Prostate gland (tissue), 2 donors: ENCODE measurements around the gene ZBTB26. TPM values are rescaled to one million over a fixed set of nuclear protein-coding genes. Genes with fewer than 3 reads are reported as not detected.

Source experiments
- DNase-seq: peaks from one replicate; pipeline ENCODE4 v3.0.0-alpha.2; 2019; ENCODE audit warnings: low spot score
- H3K27ac ChIP-seq, 2 donors: fragments of 200-600 bp; sonication (generic); 2 replicates each; pipeline ENCODE4 v1.5.1; 2017 to 2019
- H3K27me3 ChIP-seq: fragments of 200-600 bp; sonication (generic); replicated peaks from 2 replicates; pipeline ENCODE4 v1.5.1; 2019; ENCODE audit not compliant: insufficient read depth
- H3K36me3 ChIP-seq, 2 donors: fragments of 200-600 bp; sonication (generic); 1 replicate in 1 of 2; 2 replicates in 1 of 2; pipeline versions ENCODE4 v1.5.1 to v1.8.1; 2017 to 2019
- H3K4me1 ChIP-seq: fragments of 200-600 bp; sonication (generic); replicated peaks from 2 replicates; pipeline ENCODE4 v1.5.1; 2019
- H3K4me3 ChIP-seq, 2 donors: fragments of 200-600 bp; sonication (generic); 2 replicates each; pipeline ENCODE4 v1.5.1; 2017 to 2019
- H3K9me3 ChIP-seq: fragments of 200-600 bp; sonication (generic); 2 replicates; pipeline ENCODE4 v1.5.1; 2017
- POLR2A ChIP-seq: fragments of 450-650 bp; IDR thresholded peaks from one replicate; pipeline ENCODE4 v1.6.1; 2016; ENCODE audit warnings: antibody characterized with exemption, mild to moderate bottlenecking
- POLR2AphosphoS5 ChIP-seq: sonication (generic); formaldehyde crosslinking; IDR thresholded peaks from one replicate; pipeline ENCODE4 v1.6.1; 2017; ENCODE audit warnings: antibody characterized with exemption
- WGBS: methylation state at CpG from one replicate; pipeline ENCODE4 v1.1.5; 2018; 5-methylcytosine and 5-hydroxymethylcytosine counted together
- intact Hi-C: fragments of 100-400 bp; cut with DNase I; formaldehyde crosslinking; loops from one replicate; pipeline ENCODE4 v1.14.2; 2022
- total RNA-seq, 2 donors: library from RNA; depleted of rRNA; stranded (reverse); fragments of >200 nt; gene quantifications; one replicate each; pipeline ENCODE4 v1.1.0, GENCODE V29; 2016
- TF ChIP-seq, protein P1 (sequence below), 4 experiments: fragments of 200-600 bp in 2 of 4; fragments of 450-650 bp in 2 of 4; sonication (generic) in 2 of 4; IDR thresholded peaks; 1 replicate in 3 of 4; 2 replicates in 1 of 4; pipeline ENCODE4 v1.5.1; 2016 to 2019; ENCODE audit warnings: antibody characterized with exemption in 4 of 4, mild to moderate bottlenecking in 2 of 4, moderate library complexity in 2 of 4

The ZBTB26 gene
- total RNA-seq, 2 donors from 2014 or later, result 5.6 to 10.5 TPM

DNA sequence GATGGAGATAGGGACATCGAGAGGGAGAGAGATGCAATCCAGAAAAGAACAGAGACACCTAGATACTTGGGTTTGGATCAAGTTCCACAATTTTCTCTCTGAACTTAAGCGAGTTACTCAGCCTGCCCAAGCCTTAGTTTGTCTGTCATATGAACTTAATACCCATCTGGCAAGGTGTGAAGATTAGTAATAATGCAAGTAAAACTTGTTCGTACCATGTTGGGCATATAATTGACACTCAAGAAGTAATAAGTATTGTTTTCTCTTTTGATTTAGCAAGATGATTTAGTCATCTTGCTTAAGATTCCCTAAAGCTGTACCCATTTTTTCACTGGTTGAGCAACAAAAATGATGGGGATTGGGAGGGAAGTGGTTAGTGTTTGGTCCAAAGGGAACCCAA lies 17.0 kb upstream of the ZBTB26 start:
- Histone ChIP-seq H3K27ac (peak overlapping the region; percentile 7 to 13), H3K36me3 (no peaks in the 10 kb centered on the region), H3K4me3 (no peak overlapping the region), H3K27me3 (no peaks in the 10 kb centered on the region), H3K4me1 (peaks cover 12% of the 10 kb centered on the region), H3K9me3 (no peaks in the 10 kb centered on the region)
- DNase-seq, result no peak
- intact Hi-C loops, result no loop called here
- 36% methylated on average over 3 of the region's 3 CpGs for WGBS
- TF ChIP-seq POLR2AphosphoS5 (no peak), POLR2A (no peak)
- TF ChIP-seq, protein P1, sequence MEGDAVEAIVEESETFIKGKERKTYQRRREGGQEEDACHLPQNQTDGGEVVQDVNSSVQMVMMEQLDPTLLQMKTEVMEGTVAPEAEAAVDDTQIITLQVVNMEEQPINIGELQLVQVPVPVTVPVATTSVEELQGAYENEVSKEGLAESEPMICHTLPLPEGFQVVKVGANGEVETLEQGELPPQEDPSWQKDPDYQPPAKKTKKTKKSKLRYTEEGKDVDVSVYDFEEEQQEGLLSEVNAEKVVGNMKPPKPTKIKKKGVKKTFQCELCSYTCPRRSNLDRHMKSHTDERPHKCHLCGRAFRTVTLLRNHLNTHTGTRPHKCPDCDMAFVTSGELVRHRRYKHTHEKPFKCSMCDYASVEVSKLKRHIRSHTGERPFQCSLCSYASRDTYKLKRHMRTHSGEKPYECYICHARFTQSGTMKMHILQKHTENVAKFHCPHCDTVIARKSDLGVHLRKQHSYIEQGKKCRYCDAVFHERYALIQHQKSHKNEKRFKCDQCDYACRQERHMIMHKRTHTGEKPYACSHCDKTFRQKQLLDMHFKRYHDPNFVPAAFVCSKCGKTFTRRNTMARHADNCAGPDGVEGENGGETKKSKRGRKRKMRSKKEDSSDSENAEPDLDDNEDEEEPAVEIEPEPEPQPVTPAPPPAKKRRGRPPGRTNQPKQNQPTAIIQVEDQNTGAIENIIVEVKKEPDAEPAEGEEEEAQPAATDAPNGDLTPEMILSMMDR (IDR thresholded peaks at IDR 0.05), result no peak

DNA sequence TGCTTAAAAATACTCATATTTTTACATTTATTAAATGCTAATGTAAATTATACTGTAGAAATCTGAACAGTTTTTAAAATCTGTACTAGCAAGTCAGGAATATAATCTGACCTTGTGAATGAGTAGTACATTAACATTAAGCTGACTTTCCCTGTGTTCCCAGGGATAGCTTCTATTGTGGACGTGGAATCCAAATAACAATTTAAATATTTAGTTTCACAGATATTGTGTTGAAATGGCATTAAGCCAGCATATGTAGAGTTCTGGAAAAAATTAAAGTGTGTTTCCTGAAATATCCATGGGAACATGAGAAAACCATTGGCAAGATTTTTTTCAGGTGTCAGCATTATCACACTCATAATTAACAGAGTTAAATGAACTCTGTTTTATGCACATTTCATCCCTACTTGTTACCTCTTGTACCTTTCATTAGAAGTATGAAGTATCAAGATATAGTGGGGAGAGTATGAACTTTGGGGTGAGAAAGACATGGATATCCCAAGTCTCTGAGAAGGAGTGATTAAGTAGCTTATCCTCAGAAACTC lies 15.2 kb upstream of the ZBTB26 start:
- Histone ChIP-seq H3K27me3 (no peaks in the 10 kb centered on the region), H3K4me1 (peaks cover 12% of the 10 kb centered on the region), H3K27ac (no peak overlapping the region), H3K4me3 (no peak overlapping the region), H3K9me3 (no peaks in the 10 kb centered on the region), H3K36me3 (no peaks in the 10 kb centered on the region)
- DNase-seq, result no peak
- WGBS, result 66% methylated on average over 1 of the region's 1 CpG
- TF ChIP-seq, protein P1 (IDR thresholded peaks at IDR 0.05), result no peak
- TF ChIP-seq POLR2A (no peak), POLR2AphosphoS5 (no peak)
- intact Hi-C loops, result no loop called here

DNA sequence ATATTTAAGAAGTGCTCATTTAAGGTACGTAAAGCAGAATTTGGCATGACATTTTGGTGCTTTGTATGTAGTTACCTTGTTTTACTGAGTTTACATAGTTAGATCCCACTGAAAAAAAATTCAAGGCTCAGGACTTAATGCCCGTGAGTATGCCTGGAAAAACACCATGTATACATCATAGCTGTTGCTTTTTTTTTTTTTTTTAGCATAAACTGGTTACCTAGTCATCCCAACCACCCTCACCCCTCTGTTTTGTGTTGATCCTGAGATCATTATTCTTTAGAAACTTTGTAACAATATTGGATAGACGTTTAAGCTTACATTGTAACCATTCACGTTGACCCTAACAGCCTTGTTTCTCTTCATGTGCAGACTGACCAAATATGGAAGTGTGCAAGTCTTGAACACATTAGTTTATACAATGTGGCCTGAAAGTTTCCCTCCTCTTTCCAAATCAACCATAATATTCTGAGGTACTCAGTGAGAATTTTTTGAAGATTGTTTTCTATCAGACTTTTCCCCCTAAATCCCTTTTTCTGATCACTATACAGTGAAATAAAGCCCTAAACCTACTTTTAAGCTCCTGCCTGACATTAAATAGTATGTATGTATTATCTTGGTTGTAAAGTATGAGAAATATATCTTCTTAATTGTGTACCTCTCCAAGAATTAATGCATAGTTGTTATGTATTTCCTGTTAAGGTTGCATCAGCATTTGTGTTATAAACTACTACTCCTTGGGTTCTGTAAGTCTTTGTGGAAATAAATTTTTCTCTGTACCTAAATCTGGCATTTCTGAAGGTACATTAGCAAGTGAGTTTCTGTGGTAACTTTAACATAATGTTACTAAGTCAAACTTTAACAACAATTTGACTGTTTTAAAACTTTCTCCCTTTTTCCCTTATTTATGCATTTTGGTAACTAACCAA lies 13.9 kb upstream of the ZBTB26 start:
- intact Hi-C loops, result loop anchor here (5.0 kb wide), 1 partner anchor 38 kb away; the partner anchor contains the start of gene RC3H2
- H3K4me1 ChIP-seq, result peaks cover 15% of the 10 kb centered on the region
- DNase-seq, result no peak
- no peaks in the 10 kb centered on the region for H3K9me3 ChIP-seq
- H3K27me3 ChIP-seq, result no peaks in the 10 kb centered on the region
- TF ChIP-seq, protein P1 (IDR thresholded peaks at IDR 0.05), result no peak
- no peak for TF ChIP-seq POLR2A
- no peak for TF ChIP-seq POLR2AphosphoS5
- H3K36me3 ChIP-seq, result no peaks in the 10 kb centered on the region
- H3K27ac ChIP-seq, result no peak overlapping the region
- 54% methylated on average over 4 of the region's 4 CpGs for WGBS
- no peak overlapping the region for H3K4me3 ChIP-seq

DNA sequence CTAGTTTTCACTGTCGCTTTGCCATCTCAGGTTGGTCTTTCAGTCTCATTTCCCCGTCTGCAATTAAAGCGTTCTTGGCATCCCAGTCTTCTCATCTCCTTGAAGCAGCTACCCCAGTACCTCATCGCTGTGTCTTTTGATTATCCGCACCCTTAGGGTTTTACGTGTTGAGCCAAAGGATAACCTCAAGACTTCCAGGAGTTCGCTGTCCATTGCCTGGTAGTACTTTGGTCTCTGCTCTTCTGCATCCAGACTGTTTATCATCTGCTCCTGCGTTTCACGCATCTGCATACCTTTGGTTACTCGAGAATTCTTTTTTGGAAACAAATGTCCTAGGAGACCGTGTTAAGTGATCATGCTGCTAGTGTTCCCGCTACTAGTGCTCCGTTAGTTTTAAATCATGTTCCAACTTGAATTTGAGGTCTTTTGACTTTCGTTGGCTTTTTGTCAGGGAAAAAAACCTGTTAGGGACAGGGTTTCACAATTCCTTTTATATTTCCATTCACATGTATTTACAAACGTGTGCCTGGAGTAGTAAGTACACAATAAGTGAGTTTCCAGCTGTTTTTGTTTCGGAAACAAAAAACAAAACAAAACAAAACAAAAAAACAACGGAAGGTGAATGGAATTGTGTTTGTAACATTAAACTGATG lies 10.4 kb upstream of the ZBTB26 start:
- DNase-seq, result peak; percentile 37
- peak overlapping the region; percentile 98 to 99 for H3K27ac ChIP-seq

More for the DNA sequence above, 10.4 kb upstream of the ZBTB26 start:
- H3K27me3 ChIP-seq, result no peaks in the 10 kb centered on the region
- peaks cover 10% of the 10 kb centered on the region for H3K4me1 ChIP-seq
- H3K9me3 ChIP-seq, result no peaks in the 10 kb centered on the region
- 4% methylated on average over 17 of the region's 17 CpGs for WGBS
- peak overlapping the region; percentile 83 to 91 for H3K4me3 ChIP-seq
- TF ChIP-seq POLR2A (no peak), POLR2AphosphoS5 (peak; percentile 52)
- H3K36me3 ChIP-seq, result no peaks in the 10 kb centered on the region
- intact Hi-C loops, result loop anchor here (5.0 kb wide), 1 partner anchor 34 kb away; the partner anchor contains the start of gene RC3H2
